ENCODE results near the gene FAM47E.
"Not testable (repeated sequence)": the region's sequence is repeated elsewhere in the genome, so short reads cannot be mapped to it uniquely, and the experiment has no call there.

Gene FAM47E

DNA sequence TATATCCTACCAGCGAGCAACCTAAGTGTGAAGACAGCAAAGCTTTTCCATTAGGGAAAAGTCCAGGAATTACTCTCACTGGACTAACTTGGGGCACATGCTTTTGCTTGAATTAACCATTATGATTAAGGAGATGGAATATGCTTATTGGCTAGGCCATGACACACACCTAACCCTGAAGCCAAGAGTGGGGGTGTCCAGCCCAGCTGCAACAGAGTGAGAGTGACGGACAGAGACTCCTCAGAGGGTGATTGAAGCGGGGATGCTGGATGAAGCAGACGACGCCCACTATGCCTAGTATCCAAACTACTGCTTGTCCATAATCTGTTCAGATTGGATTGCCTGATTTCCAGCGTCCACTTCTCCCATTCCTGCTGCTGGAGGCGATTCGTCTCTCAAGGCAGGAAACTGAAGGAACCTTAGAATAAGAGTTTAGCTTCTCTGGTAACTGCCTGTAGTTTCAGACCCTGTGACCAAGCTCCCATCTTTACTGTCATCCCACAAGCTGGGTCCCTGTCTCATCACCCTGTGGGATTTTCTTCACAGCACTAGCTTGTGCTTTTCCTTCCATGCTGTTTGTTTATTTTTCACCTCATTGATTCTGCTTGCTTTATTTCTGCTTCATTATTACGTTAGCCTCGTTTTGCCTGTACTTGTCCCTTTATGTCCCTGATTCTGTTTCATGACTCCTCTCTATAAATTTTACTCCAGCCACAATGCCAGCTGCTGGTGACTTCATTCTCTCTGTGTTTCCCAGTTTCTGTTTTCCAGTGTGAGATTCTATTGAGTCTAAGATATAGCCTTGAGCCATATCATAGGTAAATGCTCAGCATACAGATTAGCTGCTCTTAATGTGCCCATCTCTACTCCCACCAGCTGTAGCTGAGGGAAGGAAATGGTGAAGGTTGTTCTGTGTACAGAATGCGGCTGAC lies 19.0 kb downstream of the FAM47E start:
- FAIRE-seq: no peak

DNA sequence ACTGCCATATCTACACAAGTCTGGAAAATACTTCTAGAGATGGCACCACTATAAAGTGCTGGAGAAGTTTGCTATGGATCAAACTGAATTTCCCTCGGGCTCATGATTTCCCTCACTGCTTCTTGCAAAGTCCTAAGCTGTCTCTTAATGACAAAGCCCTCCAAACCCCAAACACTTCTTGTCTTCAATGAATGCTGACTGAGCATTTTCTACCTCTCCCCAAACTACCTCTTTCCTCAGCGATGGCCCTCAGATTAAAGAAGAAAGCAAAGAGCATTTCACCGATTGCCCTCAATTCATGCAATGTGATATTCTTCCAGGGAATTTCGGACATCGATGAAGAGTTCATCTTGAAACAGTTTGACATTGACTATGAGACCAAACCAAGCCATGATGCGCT lies 19.7 kb downstream of the FAM47E start:
- no peak for FAIRE-seq

DNA sequence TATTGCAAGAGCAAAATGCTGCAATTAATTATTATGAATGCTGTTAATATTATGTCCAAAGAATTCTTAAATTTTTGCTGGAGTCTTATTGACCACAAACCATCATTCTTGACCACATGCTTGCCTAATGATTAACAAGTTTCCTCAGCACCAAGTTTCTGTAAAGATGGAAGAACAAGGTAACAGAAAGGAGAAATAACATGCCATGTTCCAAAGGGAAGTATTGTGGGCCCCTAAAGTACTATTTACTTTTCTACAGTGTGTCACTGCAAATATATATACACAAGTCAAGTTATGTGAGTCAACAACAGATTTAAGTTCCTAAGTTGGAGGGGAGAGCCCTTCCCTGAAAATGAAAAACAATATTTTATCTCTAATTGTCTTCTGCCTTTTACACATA lies 20.6 kb downstream of the FAM47E start:
- no peak for FAIRE-seq

DNA sequence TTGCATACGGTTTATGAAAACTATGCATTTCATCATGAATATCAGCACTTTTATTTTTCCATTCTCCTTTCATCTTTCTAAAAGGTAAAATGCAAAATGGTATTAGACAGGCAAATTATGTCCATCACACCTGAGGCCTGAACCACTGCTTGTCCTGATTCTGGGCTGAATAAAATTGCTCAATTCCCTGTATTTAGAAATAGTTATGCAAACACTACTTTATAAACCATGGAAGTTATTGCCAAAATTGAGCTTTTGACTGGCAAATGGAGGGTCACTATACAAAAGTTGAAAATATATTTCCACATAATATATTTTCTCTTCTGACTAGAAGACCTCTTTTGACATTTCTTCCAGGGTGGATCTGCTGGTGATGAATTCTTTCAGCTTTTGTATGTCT lies 21.1 kb downstream of the FAM47E start:
- no peak for FAIRE-seq

DNA sequence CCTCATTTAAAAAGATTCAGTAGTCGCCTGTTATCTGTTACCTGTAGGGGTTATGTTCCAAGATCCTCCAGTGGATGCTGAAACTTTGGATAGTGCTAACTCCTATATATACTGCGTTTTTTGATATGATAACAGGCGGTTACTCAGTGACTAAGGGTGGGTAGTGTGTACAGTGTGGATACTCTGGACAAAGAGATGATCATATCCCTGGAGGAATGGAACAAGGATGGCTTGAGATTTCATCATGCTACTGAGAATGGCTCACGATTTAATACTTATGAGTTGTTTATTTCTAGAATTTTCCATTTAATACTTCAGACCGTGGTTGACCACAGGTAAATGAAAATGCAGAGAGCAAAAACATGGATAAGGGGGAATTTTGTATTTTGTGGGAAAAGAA lies 21.5 kb downstream of the FAM47E start:
- FAIRE-seq: no peak

DNA sequence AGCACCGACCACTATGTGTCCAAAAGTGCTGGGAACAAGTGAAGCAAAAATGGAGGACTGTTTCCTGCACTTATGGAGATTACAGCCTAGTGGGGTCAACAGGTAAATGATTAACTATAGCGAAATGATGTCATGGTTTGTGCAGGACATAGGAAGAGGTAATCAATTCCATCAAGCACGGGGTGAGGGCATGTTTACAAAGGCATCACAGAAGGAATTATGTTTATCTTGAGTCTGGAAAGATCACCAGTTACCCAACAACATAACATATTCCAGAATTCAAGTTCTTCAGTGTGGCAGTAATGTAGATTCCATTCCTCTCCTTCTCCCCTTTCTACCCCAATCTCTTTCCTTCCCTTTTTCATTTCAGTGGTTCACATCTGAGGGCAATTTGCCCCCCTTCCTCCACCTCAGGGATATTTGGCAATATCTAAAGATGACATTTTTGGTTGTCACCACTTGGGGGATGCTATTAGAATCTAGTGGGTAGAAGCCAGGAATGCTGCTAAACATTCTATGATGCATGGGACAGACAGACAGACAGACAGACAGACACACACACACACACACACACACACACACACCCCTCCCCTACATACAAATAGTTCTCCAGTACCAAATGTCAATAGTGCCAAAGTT lies 24.1 kb downstream of the FAM47E start:
- no peak for FAIRE-seq

DNA sequence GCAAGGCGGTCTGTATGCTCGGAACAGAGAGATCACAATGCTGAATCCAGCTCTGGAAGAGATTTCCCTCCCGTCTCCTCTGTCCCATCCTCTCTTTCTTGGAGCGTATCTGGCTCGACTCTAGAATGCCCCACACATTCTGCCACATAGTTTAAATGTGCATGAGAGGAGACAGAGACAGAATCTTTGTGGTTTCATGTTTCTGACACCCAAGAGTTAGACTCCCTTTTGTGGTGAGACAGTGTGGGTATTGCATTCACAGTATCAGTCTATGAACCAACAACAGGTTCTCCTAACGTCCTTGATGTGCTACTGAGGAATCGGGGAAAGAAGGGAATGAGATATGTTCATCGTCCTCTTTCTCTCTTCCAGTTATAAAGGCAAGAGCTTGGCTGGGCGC lies 25.3 kb downstream of the FAM47E start:
- no peak for FAIRE-seq

DNA sequence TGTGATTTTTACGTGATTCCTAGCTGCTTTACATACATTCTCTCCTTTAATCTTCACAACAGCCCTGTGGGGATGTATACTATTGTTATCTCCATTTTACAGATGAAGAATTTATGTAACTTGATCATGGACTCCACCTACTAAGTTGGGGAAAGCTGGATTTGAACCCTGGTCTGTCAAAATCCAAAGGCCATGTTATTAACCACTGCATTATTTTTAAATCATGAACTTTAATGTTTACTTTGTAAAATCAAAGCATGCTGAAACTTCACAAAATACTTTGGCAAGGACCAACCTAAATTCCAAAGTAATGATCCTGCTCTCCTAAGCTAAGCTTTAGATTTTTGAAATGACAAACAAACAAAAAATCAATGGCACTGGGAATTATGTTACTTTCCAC lies 26.1 kb downstream of the FAM47E start:
- no peak for FAIRE-seq

DNA sequence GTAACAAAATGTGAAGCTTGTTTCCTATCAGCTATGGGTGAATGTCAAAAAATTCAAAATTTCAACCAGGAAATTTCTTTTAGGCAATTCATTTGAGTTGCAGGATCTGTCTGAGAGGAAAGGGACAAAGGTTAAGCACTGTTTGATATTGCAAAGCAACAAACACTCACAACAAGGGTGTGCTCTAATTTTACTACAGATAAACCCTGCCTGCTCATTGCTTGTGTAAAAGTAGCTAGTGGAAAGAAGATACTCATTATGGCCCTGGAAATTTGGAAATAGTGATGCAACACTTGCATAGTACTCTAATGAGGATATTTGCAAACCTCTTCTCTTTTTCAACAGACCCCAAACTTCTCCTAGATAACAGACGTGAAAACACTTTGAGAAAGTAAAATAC lies 27.1 kb downstream of the FAM47E start:
- no peak for FAIRE-seq

DNA sequence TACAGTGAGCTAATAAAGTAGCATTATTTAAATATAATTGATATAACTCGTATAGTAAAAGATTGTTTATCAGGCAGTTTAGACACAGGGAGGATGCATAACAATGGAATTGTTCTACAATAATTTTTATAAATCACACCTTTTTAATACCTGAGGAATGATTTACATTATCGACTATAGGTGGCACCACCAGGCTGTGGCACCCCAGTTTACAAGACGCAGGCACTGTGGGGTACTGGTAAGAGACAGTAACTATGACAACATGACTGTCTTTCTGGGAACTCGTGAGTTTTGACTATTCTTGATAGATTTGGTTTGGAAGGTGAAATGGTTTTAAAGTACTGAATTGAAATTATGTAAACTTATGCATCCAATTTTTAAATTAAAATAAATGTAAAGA lies 27.9 kb downstream of the FAM47E start:
- no peak for FAIRE-seq

DNA sequence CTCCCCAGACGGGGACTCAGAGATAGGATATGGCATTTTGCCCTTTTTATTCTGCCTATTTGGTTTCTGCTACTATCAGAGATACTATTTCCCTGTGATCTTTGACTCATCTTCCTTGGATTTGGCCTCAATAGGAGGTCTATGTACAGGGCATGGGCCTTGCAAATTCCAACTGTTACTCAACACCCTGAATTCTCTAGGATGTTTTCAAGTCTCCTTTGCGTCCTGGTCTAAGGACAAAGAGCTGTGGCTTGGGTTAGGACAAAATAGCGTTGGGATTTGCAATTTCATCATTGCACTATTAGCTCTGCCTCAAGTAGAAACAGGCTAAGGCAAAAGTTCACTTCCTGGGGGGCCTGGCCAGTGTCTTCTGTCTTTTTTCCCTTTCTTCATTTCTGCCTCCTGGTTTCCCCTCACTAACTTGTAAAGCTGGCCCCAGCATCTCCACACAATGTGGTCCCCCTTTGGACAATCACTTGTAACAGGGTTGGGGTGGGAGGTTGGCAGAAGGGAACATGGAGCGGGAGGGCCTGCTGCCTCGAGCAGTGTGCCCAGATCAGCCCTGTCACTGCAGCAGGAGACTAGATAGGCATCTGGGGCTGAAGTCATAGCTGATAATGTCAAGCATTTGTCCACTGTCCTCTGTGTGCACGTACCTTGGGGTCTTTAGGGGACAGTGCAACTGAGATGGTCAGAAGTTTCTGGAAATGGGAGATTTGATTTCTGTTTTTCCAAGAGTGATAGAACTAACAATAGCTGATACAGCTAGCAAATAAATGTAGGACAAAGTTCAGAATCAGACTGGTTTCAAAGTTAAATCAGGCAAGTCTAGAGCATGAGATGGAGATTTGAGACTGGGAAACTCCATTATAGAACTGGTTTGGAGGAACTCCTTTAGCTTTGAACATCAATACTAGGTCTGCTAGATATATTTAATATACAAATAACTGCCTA lies 29.2 kb downstream of the FAM47E start:
- no peak for FAIRE-seq

DNA sequence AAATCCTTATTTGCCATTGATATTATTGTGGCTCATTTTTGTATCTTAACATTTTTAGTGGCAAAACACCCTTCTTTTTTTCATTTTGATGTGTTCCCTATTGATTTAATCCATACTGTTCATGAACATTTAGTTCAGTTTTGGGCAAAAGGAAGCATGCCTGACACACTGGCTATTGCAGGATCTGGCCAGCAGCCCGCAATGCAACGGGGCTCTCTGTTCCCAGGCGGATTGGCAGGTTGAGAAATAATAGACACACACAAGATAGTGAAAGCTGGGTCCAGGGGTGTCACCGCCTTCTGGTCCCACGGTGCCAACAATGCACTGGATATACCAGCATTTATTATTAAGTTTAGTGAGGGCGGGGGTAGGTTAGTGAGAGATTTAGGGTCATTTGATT lies 30.1 kb downstream of the FAM47E start:
- FAIRE-seq: not testable (repeated sequence)

DNA sequence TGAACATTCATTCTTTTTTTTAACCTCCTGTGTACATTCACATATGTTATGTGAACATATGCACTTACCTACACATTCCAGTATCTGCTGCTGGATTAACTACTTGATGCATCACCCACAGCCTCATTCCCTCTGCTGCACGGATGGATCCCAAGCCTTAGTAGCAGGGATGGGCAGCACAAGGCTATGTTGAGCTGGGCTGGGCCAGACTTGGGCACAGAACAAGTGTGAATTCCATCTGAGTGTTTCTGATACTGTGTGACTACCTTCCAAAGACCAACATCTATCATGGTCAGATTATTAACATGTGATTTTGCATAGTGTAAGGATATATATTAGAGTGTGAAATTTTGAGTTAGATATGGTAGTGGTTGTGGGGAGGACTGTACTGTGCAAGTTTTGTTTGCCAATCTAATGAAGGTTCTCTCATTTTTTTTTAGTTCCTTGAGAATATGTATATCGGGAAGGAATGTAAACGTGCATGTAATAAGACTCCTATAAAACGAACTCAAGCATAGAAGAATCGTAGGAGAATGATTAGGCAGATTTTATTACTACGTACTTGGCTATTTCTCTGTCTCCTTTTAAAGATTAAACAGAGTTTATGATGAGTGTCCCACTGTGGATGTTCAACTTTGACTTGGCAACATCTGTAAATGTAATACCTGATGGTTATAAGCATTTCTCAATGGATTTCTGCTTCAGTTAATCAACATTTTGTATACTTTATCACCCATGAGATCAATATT lies 31.6 kb downstream of the FAM47E start:
- FAIRE-seq: no peak

DNA sequence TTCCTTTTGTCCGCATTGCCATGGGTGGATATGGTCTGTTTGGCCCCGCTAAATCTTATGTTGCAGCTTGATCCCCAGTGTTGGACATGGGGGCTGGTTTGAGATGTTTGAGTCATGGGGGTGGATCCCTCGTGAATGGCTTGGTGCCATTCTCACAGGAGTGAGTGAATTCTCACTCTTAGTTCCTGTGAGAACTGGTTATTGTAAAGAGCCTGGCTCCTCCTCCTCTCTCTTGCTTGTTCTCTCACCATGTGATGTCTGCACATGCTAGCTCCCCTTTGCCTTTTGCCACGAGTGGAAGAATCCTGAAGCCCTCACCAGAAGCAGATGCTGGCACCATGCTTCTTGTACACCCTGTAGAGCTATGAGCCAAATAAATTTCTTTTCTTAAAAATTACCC lies 32.4 kb downstream of the FAM47E start:
- FAIRE-seq: no peak

DNA sequence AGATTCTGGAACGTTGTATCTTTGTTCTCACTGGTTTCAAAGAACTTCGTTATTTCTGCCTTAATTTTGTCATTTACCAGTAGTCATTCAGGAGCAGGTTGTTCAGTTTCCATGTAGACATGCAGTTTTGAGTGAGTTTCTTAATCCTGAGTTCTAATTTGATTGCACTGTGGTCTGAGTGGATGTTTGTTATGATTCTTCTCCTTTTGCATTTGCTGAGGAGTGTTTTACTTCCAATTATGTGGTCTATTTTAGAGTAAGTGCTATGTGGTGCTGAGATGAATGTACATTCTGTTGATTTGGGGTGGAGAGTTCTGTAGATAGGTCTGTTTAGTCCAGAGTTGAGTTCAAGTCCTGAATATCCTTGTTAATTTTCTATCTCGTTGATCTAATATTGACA lies 36.3 kb downstream of the FAM47E start:
- FAIRE-seq: not testable (repeated sequence)

DNA sequence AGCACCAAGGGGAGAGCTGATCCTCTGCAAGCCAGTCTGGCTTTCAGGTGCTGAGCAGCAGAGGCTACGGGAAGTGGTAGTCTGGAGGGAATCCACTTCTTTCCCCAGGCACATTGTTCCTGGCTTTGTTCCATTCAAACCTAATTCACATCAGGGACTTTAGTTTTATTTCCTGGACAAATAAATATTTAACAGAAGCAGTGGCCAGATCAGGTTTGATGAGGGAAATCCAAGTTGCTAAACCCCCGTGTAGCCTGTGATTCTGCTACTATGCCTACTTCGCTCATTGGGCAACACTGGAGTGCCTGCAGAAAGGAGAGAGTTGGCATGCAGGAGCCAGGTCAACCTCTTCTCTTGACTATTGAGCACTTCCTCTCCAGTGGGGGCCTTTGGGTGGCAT lies 41.2 kb downstream of the FAM47E start:
- FAIRE-seq: no peak

DNA sequence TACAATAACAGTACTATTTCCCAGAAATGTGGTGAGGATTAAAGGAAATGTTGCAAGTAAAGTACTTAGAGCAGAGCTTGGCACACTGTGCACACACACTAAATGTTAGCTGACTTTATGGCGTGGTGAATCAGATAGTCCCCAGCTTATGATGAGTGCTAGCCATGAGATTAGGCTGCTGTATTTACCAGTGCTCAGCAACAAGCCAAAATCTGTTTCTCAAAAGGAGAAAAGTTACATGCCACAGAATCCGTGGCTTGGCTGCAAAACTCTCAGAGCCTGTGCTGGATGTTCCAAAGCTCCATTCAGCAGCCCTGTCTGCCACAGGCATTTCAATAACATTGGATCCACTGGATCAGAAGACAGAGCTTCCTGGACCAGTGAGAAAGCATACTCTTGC lies 42.3 kb downstream of the FAM47E start:
- no peak for FAIRE-seq

DNA sequence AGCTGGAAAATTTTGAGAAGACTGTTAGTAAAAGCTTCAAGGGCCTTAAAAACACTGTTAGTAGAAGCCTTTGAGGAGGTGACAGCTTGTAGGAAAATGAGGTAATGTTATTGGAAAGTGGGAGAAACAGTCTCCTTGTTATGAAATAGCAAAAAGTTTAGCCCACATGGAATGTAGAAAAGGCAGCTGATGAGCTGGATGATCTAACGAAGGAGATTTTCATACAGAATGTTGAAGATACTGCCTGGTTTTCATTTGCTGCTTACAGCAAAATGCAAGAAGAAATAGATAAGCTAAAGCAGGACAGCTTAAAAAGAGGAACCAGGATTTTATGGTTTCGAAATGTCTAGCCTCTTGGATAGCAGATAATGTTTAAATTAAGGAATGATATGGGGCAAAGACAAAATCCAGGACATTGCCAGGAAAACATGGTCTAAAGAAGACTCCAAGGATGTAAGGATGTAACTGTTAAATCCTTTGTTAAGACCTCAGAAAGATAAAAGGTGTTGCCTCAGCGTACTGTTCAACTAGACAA lies 44.8 kb downstream of the FAM47E start:
- no peak for FAIRE-seq

DNA sequence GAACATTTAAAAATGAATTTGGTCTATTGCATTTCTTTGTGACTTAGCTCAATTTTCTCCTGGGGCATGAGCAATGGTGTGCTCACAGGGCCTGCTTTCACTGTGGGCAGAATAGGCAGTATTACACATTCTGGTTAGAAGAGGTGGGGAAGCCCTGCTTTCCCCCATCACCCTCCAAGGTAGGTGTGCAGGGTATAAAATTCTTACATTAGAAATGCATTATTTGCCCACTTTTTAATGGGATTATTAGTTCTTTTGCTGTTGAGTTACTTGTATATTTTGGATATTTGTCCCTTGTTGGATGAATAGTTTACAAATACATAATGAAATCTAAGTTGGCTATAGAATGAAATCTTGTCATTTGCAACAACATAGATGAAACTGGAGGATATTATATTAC lies 46.7 kb downstream of the FAM47E start:
- no peak for FAIRE-seq

DNA sequence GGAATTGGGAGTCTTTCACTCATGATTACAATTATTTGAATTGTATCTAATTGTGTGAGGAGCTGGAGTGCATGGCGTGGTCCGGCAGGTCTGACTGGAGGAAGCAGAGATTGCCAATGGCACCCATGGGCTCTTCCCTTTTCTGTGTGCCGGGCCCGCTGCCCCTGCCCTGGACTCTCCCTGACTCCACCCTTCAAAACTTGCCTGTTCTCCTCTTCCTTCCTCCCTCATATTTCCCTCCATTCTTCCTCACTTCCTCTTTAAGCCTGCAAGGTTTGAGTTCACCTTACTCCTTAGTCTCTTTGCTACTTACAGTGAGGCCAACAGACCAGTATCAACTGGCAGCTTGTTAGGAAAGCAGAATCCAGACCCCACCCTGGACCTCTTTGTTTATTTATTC lies 48.5 kb downstream of the FAM47E start:
- no peak for FAIRE-seq

DNA sequence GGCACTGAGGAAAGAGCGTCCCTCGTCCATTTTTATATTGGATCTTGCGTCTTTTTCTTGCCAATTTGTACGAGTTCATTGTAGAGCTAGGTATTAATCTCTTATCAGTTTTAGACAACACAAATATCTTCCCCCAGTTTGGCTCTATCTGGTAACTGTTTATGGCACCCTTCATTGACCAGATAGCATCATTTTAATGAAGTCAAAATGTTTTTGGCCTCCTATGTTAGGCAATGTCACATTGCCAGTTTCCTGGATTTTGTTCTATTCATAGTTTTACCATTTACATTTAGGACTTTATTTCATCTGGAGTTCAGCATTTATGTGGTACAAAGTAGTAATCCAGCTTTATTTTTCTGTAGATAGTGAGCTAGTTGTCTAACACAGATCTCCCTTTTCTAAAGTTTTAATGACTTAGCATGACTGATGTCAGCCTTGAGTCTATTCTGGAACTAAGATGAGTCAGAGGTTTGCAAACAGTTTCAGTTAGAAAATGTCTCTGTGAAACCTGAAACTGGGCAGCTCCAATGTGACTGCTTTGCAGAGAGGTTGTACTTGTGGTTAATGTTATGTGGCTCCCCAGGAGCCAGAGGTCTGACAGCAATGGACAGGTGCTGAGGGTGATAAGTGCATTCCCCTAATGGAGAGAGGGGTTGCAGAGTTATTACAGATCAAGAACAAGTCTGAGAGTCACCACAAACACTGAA lies 49.7 kb downstream of the FAM47E start:
- FAIRE-seq: no peak

DNA sequence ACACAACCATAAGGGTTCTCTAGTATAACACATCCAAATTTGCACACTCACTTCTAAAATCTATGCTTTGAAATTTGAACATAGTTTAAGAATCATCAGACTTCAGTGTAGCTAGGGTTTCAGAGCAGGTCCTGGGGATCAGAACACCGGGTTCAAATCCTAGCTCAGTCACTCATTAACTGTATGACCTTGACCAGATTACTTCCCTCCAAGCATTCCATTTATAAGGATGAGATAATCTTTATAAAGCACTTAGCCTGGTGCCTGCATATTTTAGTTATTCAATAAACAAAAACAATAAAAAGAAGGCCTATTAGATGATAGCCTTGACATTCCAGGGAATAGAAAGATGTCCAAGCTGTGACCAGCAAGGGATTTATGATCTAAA lies 50.2 kb downstream of the FAM47E start:
- no peak for FAIRE-seq
